ENCODE results near the gene CX3CL1.

- TF ChIP-seq MAX (IDR thresholded peaks at IDR 0.05; ENCODE audit: insufficient read depth, insufficient read length) (no peak), CTCF (IDR thresholded peaks at IDR 0.05; ENCODE audit: extremely low read depth in 1 of 2, insufficient read depth in 1 of 2, low read depth in 1 of 2, low read length in 2 of 2) (no peak), POLR2A (IDR thresholded peaks at IDR 0.05; ENCODE audit: low read depth, low read length) (no peak), JUN (IDR thresholded peaks at IDR 0.05; ENCODE audit: borderline replicate concordance, insufficient read depth, insufficient read length, low read depth) (no peak), POLR2AphosphoS5 (IDR thresholded peaks at IDR 0.05; ENCODE audit: insufficient read depth, low read depth, low read length) (no peak), MYC (IDR thresholded peaks at IDR 0.05; ENCODE audit: low read depth, low read length) (no peak), EZH2 (IDR thresholded peaks at IDR 0.05; ENCODE audit: borderline replicate concordance, low read depth, low read length, severe bottlenecking) (no peak), GATA2 (IDR thresholded peaks at IDR 0.05; ENCODE audit: insufficient read depth, insufficient read length, low read depth, low read length) (no peak)
These were observed 19.6 kb upstream of the CX3CL1 start for GRCh38 chr16:57352636-57353047.

Measured in endothelial cell of umbilical vein (primary cell).